H1 (cell line): Measurements from ENCODE around the gene EML4. TPM values are rescaled to one million over a fixed set of nuclear protein-coding genes. Genes with fewer than 3 reads are reported as not detected.

Experiments used
- CTCF ChIA-PET: fragments of 300-600 bp; sonication (Branson Sonifier 250); formaldehyde crosslinking; loops from one replicate; lab custom pipeline; 2021; ENCODE audit not compliant: partially characterized antibody; lab: Charles Lee
- POLR2A ChIA-PET: fragments of 300-600 bp; sonication (Branson Sonifier 250); formaldehyde crosslinking; loops from one replicate; lab custom pipeline; 2021; ENCODE audit warnings: inconsistent platforms; ENCODE audit not compliant: partially characterized antibody; lab: Charles Lee
- DNase-seq, 2 experiments: peaks; one replicate each; pipeline versions ENCODE4 v3.0.0 to v3.0.0-alpha.2; 2010 to 2022; ENCODE audit warnings: low spot score in 2 of 2, low read depth in 1 of 2, mixed read lengths in 1 of 2
- FAIRE-seq: peaks from 2 replicates; lab custom pipeline; 2011; peaks lifted over from hg19 to GRCh38; lab: Jason Lieb, UNC
- H2AFZ ChIP-seq: 2 replicates; pipeline ENCODE4 v1.8.1; 2012; ENCODE audit warnings: low read length, inconsistent platforms
- H2AK5ac ChIP-seq: 2 replicates; pipeline ENCODE4 v1.6.1; 2013; ENCODE audit warnings: low read depth, low read length
- H2BK120ac ChIP-seq: replicated peaks from 2 replicates; pipeline ENCODE3; 2013; ENCODE audit warnings: low read depth, low read length, inconsistent platforms
- H2BK12ac ChIP-seq: 2 replicates; pipeline ENCODE4 v1.6.1; 2013; ENCODE audit warnings: low read depth, low read length
- H2BK15ac ChIP-seq: 2 replicates; pipeline ENCODE4 v1.6.1; 2013; ENCODE audit warnings: low read length
- H2BK20ac ChIP-seq: 2 replicates; pipeline ENCODE4 v1.6.1; 2013; ENCODE audit warnings: low read length
- H2BK5ac ChIP-seq: 2 replicates; pipeline ENCODE4 v1.6.1; 2013; ENCODE audit warnings: low read depth, low read length
- H3K14ac ChIP-seq: 2 replicates; pipeline ENCODE4 v1.6.1; 2013; ENCODE audit warnings: inconsistent platforms; ENCODE audit not compliant: insufficient read length
- H3K18ac ChIP-seq: 2 replicates; pipeline ENCODE4 v1.6.1; 2013; ENCODE audit warnings: low read length; ENCODE audit errors: extremely low read depth
- H3K23ac ChIP-seq: 2 replicates; pipeline ENCODE4 v1.6.1; 2013; ENCODE audit warnings: inconsistent platforms; ENCODE audit not compliant: insufficient read length
- H3K23me2 ChIP-seq: 2 replicates; pipeline ENCODE4 v1.6.1; 2013; ENCODE audit warnings: low read depth, low read length
- H3K27ac ChIP-seq: 2 replicates; pipeline ENCODE4 v1.6.1; 2011; ENCODE audit warnings: low read depth, low read length, inconsistent platforms
- H3K27me3 ChIP-seq, 4 experiments: replicated peaks in 1 of 4; 1 replicate in 1 of 4; 2 replicates in 3 of 4; pipeline versions ENCODE4 v1.6.1 to v1.8.1; 2011 to 2013; ENCODE audit warnings: low read length in 3 of 4, mild to moderate bottlenecking in 3 of 4, inconsistent platforms in 2 of 4, mixed read lengths in 2 of 4, moderate library complexity in 1 of 4; ENCODE audit not compliant: control insufficient read depth in 3 of 4, insufficient read depth in 3 of 4; ENCODE audit errors: extremely low read depth in 1 of 4
- H3K36me3 ChIP-seq, 4 experiments: 2 replicates each; pipeline versions ENCODE4 v1.6.1 to v1.8.1; 2011 to 2013; ENCODE audit warnings: mild to moderate bottlenecking in 4 of 4, low read length in 3 of 4, moderate library complexity in 2 of 4, control low read depth in 1 of 4, inconsistent platforms in 1 of 4; ENCODE audit not compliant: insufficient read depth in 4 of 4, control insufficient read depth in 2 of 4
- H3K4ac ChIP-seq: replicated peaks from 2 replicates; pipeline ENCODE3; 2013; ENCODE audit warnings: low read length, low read depth, mixed read lengths, inconsistent platforms; ENCODE audit not compliant: insufficient read length
- H3K4me1 ChIP-seq, 4 experiments: replicated peaks in 1 of 4; 1 replicate in 1 of 4; 2 replicates in 3 of 4; pipeline versions ENCODE4 v1.6.1 to v1.8.1; 2011 to 2013; ENCODE audit warnings: low read length in 3 of 4, inconsistent platforms in 2 of 4, mixed read lengths in 1 of 4; ENCODE audit not compliant: insufficient read depth in 4 of 4, control insufficient read depth in 3 of 4
- H3K4me2 ChIP-seq, 2 experiments: 2 replicates each; pipeline versions ENCODE4 v1.6.1 to v1.8.1; 2011 to 2013; ENCODE audit warnings: low read depth in 2 of 2, low read length in 2 of 2, control low read depth in 1 of 2, inconsistent platforms in 1 of 2, mild to moderate bottlenecking in 1 of 2; ENCODE audit not compliant: insufficient read depth in 1 of 2
- H3K4me3 ChIP-seq, 4 experiments: fragments of 200-600, 300-600 bp in 1 of 4; sonication (generic), shearing (Covaris generic), sonication (Bioruptor Twin) in 1 of 4; 2 replicates each; pipeline versions ENCODE4 v1.5.1 to v1.8.1; 2011 to 2016; ENCODE audit warnings: low read length in 4 of 4, low read depth in 3 of 4, control low read depth in 2 of 4, inconsistent platforms in 2 of 4, mild to moderate bottlenecking in 2 of 4, mixed read lengths in 1 of 4, moderate library complexity in 1 of 4; ENCODE audit not compliant: insufficient read depth in 2 of 4; ENCODE audit errors: extremely low read depth in 1 of 4
- H3K56ac ChIP-seq: replicated peaks from 2 replicates; pipeline ENCODE3; 2013; ENCODE audit warnings: low read depth, mild to moderate bottlenecking, mixed read lengths, low read length, inconsistent platforms; ENCODE audit not compliant: insufficient read length
- H3K79me1 ChIP-seq: 2 replicates; pipeline ENCODE4 v1.6.1; 2013; ENCODE audit warnings: low read depth, low read length, control low read depth
- H3K79me2 ChIP-seq, 2 experiments: 2 replicates each; pipeline versions ENCODE4 v1.6.1 to v1.8.1; 2012 to 2013; ENCODE audit warnings: low read length in 2 of 2, mild to moderate bottlenecking in 2 of 2, inconsistent platforms in 1 of 2; ENCODE audit not compliant: insufficient read depth in 2 of 2, control insufficient read depth in 1 of 2
- H3K9ac ChIP-seq, 4 experiments: replicated peaks in 1 of 4; 1 replicate in 1 of 4; 2 replicates in 3 of 4; pipeline versions ENCODE4 v1.6.1 to v1.8.1; 2011 to 2013; ENCODE audit warnings: low read depth in 3 of 4, low read length in 3 of 4, control low read depth in 2 of 4, mild to moderate bottlenecking in 2 of 4, moderate library complexity in 2 of 4, inconsistent platforms in 1 of 4; ENCODE audit errors: extremely low read depth in 1 of 4
- H3K9me3 ChIP-seq, 2 experiments: 2 replicates each; pipeline versions ENCODE4 v1.6.1 to v1.8.1; 2012 to 2013; ENCODE audit warnings: mild to moderate bottlenecking in 2 of 2, moderate library complexity in 2 of 2, control low read depth in 1 of 2, inconsistent platforms in 1 of 2, low read depth in 1 of 2, low read length in 1 of 2, mixed read lengths in 1 of 2; ENCODE audit not compliant: insufficient read depth in 2 of 2
- H4K20me1 ChIP-seq, 2 experiments: replicated peaks in 1 of 2; 2 replicates each; pipeline versions ENCODE3 to v1.8.1; 2011 to 2013; ENCODE audit warnings: inconsistent platforms in 2 of 2, low read length in 2 of 2, mild to moderate bottlenecking in 1 of 2; ENCODE audit not compliant: insufficient read depth in 2 of 2, control insufficient read depth in 1 of 2
- H4K5ac ChIP-seq: 2 replicates; pipeline ENCODE4 v1.6.1; 2013; ENCODE audit warnings: low read length, low read depth, mixed read lengths, inconsistent platforms; ENCODE audit not compliant: insufficient read length
- H4K8ac ChIP-seq: 2 replicates; pipeline ENCODE4 v1.8.0; 2013; ENCODE audit warnings: mild to moderate bottlenecking, moderate library complexity, low read length, inconsistent platforms; ENCODE audit not compliant: insufficient read depth; ENCODE audit errors: extremely low read depth
- H4K91ac ChIP-seq: replicated peaks from 2 replicates; pipeline ENCODE3; 2013; ENCODE audit warnings: low read length, mixed read lengths, inconsistent platforms; ENCODE audit not compliant: insufficient read length
- BCL11A ChIP-seq, 2 experiments: IDR thresholded peaks; one replicate each; pipeline ENCODE4 v1.6.1; 2011; ENCODE audit warnings: low read depth in 2 of 2, low read length in 2 of 2, mild to moderate bottlenecking in 2 of 2
- EP300 ChIP-seq, 2 experiments: IDR thresholded peaks; 1 replicate in 1 of 2; 2 replicates in 1 of 2; pipeline ENCODE4 v1.6.1; 2011 to 2012; ENCODE audit warnings: low read depth in 2 of 2, low read length in 2 of 2, mild to moderate bottlenecking in 2 of 2, borderline replicate concordance in 1 of 2, inconsistent platforms in 1 of 2, moderate library complexity in 1 of 2
- GTF2F1 ChIP-seq: IDR thresholded peaks from 2 replicates; pipeline ENCODE4 v1.6.1; 2012; ENCODE audit warnings: low read depth, low read length, improper control_type of control experiment, borderline replicate concordance
- NRF1 ChIP-seq: IDR thresholded peaks from 2 replicates; pipeline ENCODE4 v1.6.1; 2011; ENCODE audit warnings: mild to moderate bottlenecking, low read depth, low read length, improper control_type of control experiment
- POLR2AphosphoS5 ChIP-seq: IDR thresholded peaks from 2 replicates; pipeline ENCODE4 v1.6.1; 2011; ENCODE audit warnings: low read depth, low read length
- RBBP5 ChIP-seq: IDR thresholded peaks from 2 replicates; pipeline ENCODE4 v1.7.1; 2012; ENCODE audit warnings: low read depth, mild to moderate bottlenecking, inconsistent platforms, low read length, moderate library complexity, borderline replicate concordance
- SIN3A ChIP-seq, 2 experiments: IDR thresholded peaks in 1 of 2; conservative IDR thresholded peaks in 1 of 2; 2 replicates each; pipeline ENCODE4 v1.6.1; 2011 to 2012; ENCODE audit warnings: low read length in 2 of 2, improper control_type of control experiment in 1 of 2, low read depth in 1 of 2, mild to moderate bottlenecking in 1 of 2
- SUZ12 ChIP-seq: fragments of 200-600 bp; sonication (generic); IDR thresholded peaks from 2 replicates; pipeline ENCODE4 v1.6.1; 2012; ENCODE audit warnings: mild to moderate bottlenecking, inconsistent platforms, low read length, moderate library complexity, mixed read lengths
- TBP ChIP-seq: IDR thresholded peaks from 2 replicates; pipeline ENCODE4 v1.6.1; 2011; ENCODE audit warnings: low read depth, low read length, improper control_type of control experiment
- WGBS, 2 experiments: shearing (Covaris generic) in 1 of 2; methylation state at CpG; one replicate each; pipeline versions ENCODE4 v1.1.6 to v1.1.7; 2013 to 2015; ENCODE audit warnings: low lambda C conversion rate in 2 of 2, mixed read lengths in 2 of 2, inconsistent platforms in 1 of 2, low coverage in 1 of 2, missing lambda C conversion rate in 1 of 2; ENCODE audit not compliant: insufficient replicate concordance in 2 of 2, insufficient coverage in 1 of 2, insufficient read length in 1 of 2; ENCODE audit errors: extremely low coverage in 1 of 2, missing lambda C conversion rate in 1 of 2; 5-methylcytosine and 5-hydroxymethylcytosine counted together
- polyA plus RNA-seq, 7 experiments: library from polyadenylated mRNA; depleted of rRNA in 3 of 7; stranded (reverse) in 5 of 7; unstranded in 2 of 7; fragments of >200 nt in 5 of 7; fragments of 200-250 nt in 2 of 7; gene quantifications; 1 replicate in 5 of 7; 2 replicates in 1 of 7; 4 replicates in 1 of 7; pipeline versions ENCODE4 v1.2.1 to v1.2.3, GENCODE V29; 2011 to 2013; ENCODE audit warnings: missing spikeins in 2 of 7, mixed read lengths in 2 of 7
- total RNA-seq: library from RNA; stranded (reverse); fragmentation: NEBNext Ultra II Directional; extraction: Animal tissue kit (Norgen Biotek cat#: 25700); gene quantifications from 2 replicates; pipeline ENCODE4 v1.2.1, GENCODE V29; 2021
- TF ChIP-seq, protein P1 (sequence below): IDR thresholded peaks from 2 replicates; pipeline ENCODE4 v1.6.1; 2011; ENCODE audit warnings: low read depth, mild to moderate bottlenecking, low read length; ENCODE audit not compliant: insufficient read depth
- TF ChIP-seq, protein P2 (sequence below): IDR thresholded peaks from 2 replicates; pipeline ENCODE4 v1.6.1; 2011; ENCODE audit warnings: low read length, improper control_type of control experiment

The EML4 gene
- total and polyA plus RNA-seq, 2 of the 8 experiments (the other 6 are each of a cell fraction or from before 2014, with no cell fraction given) = 50.1 to 104 TPM

DNA sequence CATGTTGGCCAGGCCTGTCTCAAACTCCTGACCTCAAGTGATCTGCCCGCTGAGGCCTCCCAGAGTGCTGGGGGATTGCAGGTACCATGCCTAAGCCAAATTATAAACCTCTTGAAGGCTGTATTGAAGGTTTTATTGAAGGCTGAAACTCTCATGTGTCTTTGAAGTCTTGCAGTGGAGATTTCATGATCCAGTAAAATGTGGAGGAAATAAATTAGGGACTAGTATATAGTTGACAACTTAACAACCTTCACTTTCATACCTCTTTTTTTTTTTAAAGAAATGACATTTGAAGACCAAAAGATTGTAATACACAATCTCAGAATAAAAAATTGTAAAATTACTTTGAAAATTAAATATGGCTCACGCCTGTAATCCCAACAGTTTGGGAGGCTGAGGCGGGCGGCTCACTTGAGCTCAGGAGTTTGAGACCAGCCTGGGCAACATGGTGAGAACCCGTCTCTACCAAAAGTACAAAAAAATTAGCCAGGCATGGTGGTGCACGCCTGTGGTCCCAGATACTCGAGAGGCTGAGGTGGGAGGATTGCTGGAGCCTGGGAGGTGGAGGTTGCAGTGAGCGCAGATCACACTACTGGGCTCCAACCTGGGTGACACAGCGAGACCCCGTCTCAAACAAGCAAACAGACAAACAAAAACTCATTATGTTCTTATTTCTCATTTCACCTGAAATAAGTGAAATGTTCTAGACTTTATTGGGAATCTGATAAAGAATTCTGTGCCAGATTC is 8.0 kb downstream of the EML4 start:
- no peak overlapping the region for H2BK5ac ChIP-seq
- no peak overlapping the region for H3K18ac ChIP-seq
- H4K91ac ChIP-seq = no peak overlapping the region
- H2BK15ac ChIP-seq = no peak overlapping the region
- ChIA-PET POLR2A (no interaction called here), CTCF (no interaction called here)
- WGBS, 2 experiments = 95% methylated on average over 10 of the region's 10 CpGs; no CpG with 5 or more reads in 1 of the 2 experiments
- no peak overlapping the region for H3K23ac ChIP-seq
- H3K79me1 ChIP-seq = no peaks in the 10 kb centered on the region
- peaks cover 6 to 98% of the 10 kb centered on the region in 2 experiments for H3K79me2 ChIP-seq
- H3K56ac ChIP-seq = no peak overlapping the region
- no peaks in the 10 kb centered on the region; a peak in 1 of 7 replicates for H3K4me1 ChIP-seq
- H3K4me3 ChIP-seq = no peak overlapping the region
- H3K27me3 ChIP-seq = no peaks in the 10 kb centered on the region
- H3K4me2 ChIP-seq = no peak overlapping the region
- no peak overlapping the region for H2AK5ac ChIP-seq
- no peak overlapping the region for H2BK20ac ChIP-seq
- H3K4ac ChIP-seq = no peak overlapping the region
- H3K36me3 ChIP-seq = peaks cover 0 to 3% (median 0%) of the 10 kb centered on the region in 4 experiments; a peak in 2 of 8 replicates
- FAIRE-seq = no peak
- H4K8ac ChIP-seq = no peak overlapping the region
- DNase-seq = no peak
- no peak overlapping the region for H2BK120ac ChIP-seq
- H3K27ac ChIP-seq = no peak overlapping the region
- no peaks in the 10 kb centered on the region for H3K9me3 ChIP-seq
- H2BK12ac ChIP-seq = no peak overlapping the region
- H3K9ac ChIP-seq = no peak overlapping the region
- H3K14ac ChIP-seq = no peak overlapping the region
- H4K20me1 ChIP-seq = no peaks in the 10 kb centered on the region
- no peaks in the 10 kb centered on the region for H3K23me2 ChIP-seq
- H2AFZ ChIP-seq = no peak overlapping the region
- H4K5ac ChIP-seq = no peak overlapping the region
- no peak for TF ChIP-seq NRF1
- no peak for TF ChIP-seq BCL11A (IDR thresholded peaks at IDR 0.05; ENCODE audit: low read depth in 2 of 2, low read length in 2 of 2)
- no peak for TF ChIP-seq EP300 (IDR thresholded peaks at IDR 0.05; ENCODE audit: borderline replicate concordance in 1 of 2, low read depth in 2 of 2, low read length in 2 of 2)
- TF ChIP-seq SIN3A (conservative IDR thresholded peaks at IDR 0.05 in 1 of 2, IDR thresholded peaks at IDR 0.05 in 1 of 2; ENCODE audit: low read depth in 1 of 2, low read length in 2 of 2) = no peak
- TF ChIP-seq, protein P1, sequence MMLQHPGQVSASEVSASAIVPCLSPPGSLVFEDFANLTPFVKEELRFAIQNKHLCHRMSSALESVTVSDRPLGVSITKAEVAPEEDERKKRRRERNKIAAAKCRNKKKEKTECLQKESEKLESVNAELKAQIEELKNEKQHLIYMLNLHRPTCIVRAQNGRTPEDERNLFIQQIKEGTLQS = no peak
- no peak for TF ChIP-seq POLR2AphosphoS5
- no peak for TF ChIP-seq RBBP5
- no peak for TF ChIP-seq TBP
- TF ChIP-seq, protein P2, sequence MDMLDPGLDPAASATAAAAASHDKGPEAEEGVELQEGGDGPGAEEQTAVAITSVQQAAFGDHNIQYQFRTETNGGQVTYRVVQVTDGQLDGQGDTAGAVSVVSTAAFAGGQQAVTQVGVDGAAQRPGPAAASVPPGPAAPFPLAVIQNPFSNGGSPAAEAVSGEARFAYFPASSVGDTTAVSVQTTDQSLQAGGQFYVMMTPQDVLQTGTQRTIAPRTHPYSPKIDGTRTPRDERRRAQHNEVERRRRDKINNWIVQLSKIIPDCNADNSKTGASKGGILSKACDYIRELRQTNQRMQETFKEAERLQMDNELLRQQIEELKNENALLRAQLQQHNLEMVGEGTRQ = no peak
- no peak for TF ChIP-seq SUZ12
- no peak for TF ChIP-seq GTF2F1
